H1 (cell line): ENCODE results near the gene R3HDML. TPM values are rescaled to one million over a fixed set of nuclear protein-coding genes. Genes with fewer than 3 reads are reported as not detected.

ENCODE experiments used
- ATF2 ChIP-seq: IDR thresholded peaks from 2 replicates; pipeline ENCODE4 v1.6.1; 2012; ENCODE audit warnings: low read length, inconsistent platforms
- BRCA1 ChIP-seq: IDR thresholded peaks from 2 replicates; pipeline ENCODE4 v1.6.1; 2012; ENCODE audit warnings: low read depth, low read length, improper control_type of control experiment
- CHD7 ChIP-seq: fragments of 300-600 bp; sonication (generic); IDR thresholded peaks from 2 replicates; pipeline ENCODE4 v1.7.1; 2012; ENCODE audit warnings: low read length, moderate library complexity, mild to moderate bottlenecking, inconsistent platforms; ENCODE audit not compliant: insufficient replicate concordance
- MAFK ChIP-seq: IDR thresholded peaks from 2 replicates; pipeline ENCODE4 v1.6.1; 2012; ENCODE audit warnings: low read depth, mild to moderate bottlenecking, improper control_type of control experiment, low read length
- NANOG ChIP-seq: IDR thresholded peaks from 2 replicates; pipeline ENCODE4 v1.6.1; 2011; ENCODE audit warnings: low read length, low read depth, mild to moderate bottlenecking, inconsistent platforms; ENCODE audit not compliant: insufficient read depth, poor library complexity, severe bottlenecking
- SIX5 ChIP-seq: IDR thresholded peaks from 2 replicates; pipeline ENCODE4 v1.6.1; 2011; ENCODE audit warnings: mild to moderate bottlenecking, low read depth, low read length
- SP1 ChIP-seq: IDR thresholded peaks from 2 replicates; pipeline ENCODE4 v1.6.1; 2011; ENCODE audit warnings: low read depth, low read length
- polyA plus RNA-seq, 7 experiments: library from polyadenylated mRNA; depleted of rRNA in 3 of 7; stranded (reverse) in 5 of 7; unstranded in 2 of 7; fragments of >200 nt in 5 of 7; fragments of 200-250 nt in 2 of 7; gene quantifications; 1 replicate in 5 of 7; 2 replicates in 1 of 7; 4 replicates in 1 of 7; pipeline versions ENCODE4 v1.2.1 to v1.2.3, GENCODE V29; 2011 to 2013; ENCODE audit warnings: missing spikeins in 2 of 7, mixed read lengths in 2 of 7
- total RNA-seq: library from RNA; stranded (reverse); fragmentation: NEBNext Ultra II Directional; extraction: Animal tissue kit (Norgen Biotek cat#: 25700); gene quantifications from 2 replicates; pipeline ENCODE4 v1.2.1, GENCODE V29; 2021

The R3HDML gene
- total and polyA plus RNA-seq, 2 of the 8 experiments (the other 6 are each of a cell fraction or from before 2014, with no cell fraction given), result not detected

- TF ChIP-seq MAFK (no peak), SIX5 (no peak), ATF2 (no peak), CHD7 (no peak), NANOG (no peak), SP1 (no peak), BRCA1 (no peak)
These were observed 40.8 kb upstream of the R3HDML start (continued) for GRCh38 chr20:44296011-44296410.
